Frontal cortex (tissue), 4 donors: ENCODE data around the gene FAM111A. TPM values are rescaled to one million over a fixed set of nuclear protein-coding genes. Genes with fewer than 3 reads are reported as not detected.
A peak's percentile ranks its signal among the peaks of the same experiment; 100 is the strongest.

ENCODE experiments used
- DNase-seq, 2 donors: peaks; one replicate each; pipeline ENCODE4 v3.0.0; 2012; ENCODE audit warnings: low spot score in 2 of 2
- FAIRE-seq: peaks from 2 replicates; lab custom pipeline; 2012; peaks lifted over from hg19 to GRCh38; lab: Jason Lieb, UNC
- total RNA-seq: library from RNA; depleted of rRNA; stranded (reverse); fragments of >200 nt; gene quantifications from one replicate; pipeline ENCODE4 v1.2.3, GENCODE V29; 2014
- donor health status: control.
- donor health status: control.
- donor health status: control.

FAM111A gene
- total RNA-seq, 1 donor from 2014 or later: 7.3 TPM

DNA sequence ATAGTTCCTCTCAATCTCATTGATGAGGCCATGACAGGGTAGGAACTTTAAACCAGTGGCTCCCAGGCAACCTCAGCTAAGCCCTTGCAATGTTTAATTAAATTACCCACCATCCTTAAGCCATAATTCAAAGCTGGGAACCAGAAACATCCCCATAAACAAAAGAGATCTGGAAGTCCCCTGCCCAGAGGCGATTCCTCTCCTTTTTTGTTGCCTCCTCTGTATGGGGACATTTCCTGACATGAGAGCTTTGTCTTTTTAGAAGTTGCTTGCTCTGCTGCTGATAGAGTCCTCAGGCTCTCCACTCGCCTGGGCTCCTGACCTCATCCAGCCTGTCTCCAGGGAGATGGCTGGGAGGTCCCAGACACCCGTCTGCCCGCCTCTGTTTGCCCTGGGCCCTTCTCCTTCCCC, 32.4 kb downstream of the FAM111A start:
- FAIRE-seq (no peak), DNase-seq (no peak)

DNA sequence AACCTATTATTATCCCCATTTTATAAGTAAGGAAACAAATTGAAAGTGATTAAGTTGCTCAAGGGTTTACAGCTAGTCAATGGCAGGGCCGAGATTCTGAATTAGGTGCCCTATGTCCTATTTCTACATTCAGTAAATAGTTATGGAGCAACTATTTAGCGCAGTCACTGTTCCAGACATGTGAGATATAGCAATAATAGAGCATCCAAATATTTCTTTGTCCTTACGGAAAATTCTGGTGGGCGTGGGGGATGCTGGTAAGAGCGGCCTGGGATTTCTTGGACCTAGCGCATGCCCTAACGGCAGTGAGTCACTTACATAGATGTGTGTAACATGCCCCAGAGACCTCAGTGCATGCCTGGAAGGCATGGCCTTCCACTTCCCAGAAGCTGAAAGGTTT, 33.7 kb downstream of the FAM111A start:
- FAIRE-seq (no peak), DNase-seq (no peak)

DNA sequence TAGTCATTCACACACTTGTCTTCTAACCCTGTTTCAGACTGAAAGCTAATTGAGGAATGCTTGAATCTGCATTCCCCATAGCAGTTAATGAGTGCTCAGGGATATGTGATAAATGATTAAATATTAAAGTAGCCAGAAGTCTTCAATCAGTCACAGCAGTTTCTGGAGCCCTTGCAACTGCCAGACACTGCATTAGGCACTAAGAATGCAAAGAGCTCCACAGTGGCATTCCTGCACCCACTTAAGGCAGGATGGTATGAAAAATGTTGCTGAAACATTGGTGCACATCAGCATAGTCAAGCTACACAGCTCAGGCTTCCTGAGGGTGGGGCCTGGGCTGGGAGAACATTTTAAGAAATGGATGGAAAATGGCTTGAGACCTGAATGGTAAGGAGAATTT, 35.7 kb downstream of the FAM111A start:
- DNase-seq: no peak

DNA sequence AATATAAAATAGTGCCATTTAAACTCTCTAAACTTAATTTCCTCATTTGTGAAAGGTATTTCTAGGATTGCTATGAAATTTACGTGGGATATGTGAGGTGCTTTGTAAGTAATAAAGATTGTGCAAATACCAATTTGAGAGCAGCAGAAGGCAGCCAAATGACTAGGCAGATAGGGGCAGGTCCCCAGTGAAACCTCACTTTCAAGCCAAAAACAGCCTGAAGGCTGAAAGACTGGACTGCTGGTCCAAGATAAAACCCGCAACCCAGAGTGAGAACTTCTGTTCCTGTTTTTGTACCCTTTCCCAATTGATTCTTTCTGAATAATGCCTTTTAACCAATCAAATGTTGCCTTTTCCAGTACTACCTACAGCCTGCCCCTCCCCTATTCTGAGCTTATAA, 36.5 kb downstream of the FAM111A start:
- no peak for FAIRE-seq
- DNase-seq: no peak

More for the DNA sequence above, 35.7 kb downstream of the FAM111A start:
- no peak for FAIRE-seq

DNA sequence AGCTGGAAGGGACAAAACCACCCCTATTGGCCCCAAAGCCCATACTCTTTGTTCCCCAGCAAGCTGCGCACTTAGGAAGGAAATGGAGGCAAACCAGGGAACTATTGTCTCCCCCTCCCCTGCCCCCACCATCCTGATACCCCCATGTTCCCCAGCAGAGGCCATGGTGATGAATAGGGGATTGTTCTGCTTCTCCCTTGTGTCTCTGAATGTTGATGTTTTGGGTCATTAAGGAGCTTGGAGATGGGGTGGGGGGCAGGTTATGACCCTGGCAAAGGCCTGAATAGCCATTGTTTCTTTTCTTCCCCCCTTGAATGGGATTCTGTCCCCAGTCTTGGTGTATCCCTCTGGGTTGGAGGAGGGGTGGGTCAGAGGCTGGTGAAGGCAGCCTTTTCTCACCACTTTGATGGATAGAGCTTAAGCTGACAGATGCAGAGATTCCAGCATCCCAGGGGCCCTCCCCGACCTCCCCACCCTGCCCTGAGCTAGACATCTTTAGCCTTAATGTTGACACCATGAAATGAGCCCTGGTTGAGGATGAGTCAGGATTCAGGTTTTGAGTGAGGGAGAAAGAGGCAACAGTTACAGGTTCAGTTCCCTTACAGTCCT, 37.6 kb downstream of the FAM111A start:
- DNase-seq (peak in 1 of 2 donors; percentile 38), FAIRE-seq (no peak)

DNA sequence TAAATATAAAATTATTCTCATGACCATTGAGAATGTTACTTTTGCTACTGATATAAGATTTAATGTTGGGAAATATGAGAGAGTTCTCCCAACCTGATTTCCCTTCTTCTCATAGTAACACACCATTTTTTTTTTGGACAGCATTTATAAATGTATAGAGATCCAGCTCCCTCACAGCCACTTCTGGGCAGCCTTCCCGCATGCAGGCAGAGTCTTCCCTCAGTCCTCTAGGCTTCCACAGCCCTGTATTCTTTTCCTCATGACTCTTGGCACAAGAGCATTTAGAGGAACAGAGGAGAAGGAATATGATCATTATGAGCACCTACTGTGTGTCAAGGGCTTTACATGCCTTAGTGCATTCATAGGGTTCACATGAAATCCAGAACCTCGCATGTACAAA, 38.3 kb downstream of the FAM111A start:
- DNase-seq (no peak), FAIRE-seq (no peak)

DNA sequence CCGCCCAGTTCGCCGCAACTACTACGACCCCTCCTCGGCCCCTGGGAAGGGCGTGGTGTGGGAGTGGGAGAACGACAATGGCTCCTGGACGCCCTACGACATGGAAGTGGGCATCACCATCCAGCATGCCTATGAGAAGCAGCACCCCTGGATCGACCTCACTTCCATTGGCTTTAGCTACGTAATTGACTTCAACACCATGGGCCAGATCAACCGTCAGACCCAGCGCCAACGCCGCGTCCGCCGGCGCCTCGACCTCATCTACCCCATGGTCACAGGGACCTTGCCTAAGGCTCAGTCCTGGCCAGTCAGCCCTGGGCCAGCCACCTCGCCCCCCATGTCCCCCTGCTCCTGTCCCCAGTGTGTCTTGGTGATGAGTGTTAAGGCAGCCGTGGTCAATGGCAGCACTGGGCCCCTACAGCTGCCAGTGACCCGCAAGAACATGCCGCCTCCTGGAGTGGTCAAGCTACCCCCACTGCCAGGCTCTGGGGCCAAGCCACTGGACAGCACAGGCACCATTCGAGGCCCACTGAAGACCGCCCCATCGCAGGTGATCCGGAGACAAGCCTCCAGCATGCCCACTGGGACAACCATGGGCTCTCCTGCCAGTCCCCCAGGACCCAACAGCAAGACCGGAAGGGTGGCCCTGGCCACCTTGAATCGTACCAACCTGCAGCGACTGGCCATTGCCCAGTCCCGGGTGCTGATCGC, 39.2 kb downstream of the FAM111A start:
- DNase-seq (no peak), FAIRE-seq (no peak)

DNA sequence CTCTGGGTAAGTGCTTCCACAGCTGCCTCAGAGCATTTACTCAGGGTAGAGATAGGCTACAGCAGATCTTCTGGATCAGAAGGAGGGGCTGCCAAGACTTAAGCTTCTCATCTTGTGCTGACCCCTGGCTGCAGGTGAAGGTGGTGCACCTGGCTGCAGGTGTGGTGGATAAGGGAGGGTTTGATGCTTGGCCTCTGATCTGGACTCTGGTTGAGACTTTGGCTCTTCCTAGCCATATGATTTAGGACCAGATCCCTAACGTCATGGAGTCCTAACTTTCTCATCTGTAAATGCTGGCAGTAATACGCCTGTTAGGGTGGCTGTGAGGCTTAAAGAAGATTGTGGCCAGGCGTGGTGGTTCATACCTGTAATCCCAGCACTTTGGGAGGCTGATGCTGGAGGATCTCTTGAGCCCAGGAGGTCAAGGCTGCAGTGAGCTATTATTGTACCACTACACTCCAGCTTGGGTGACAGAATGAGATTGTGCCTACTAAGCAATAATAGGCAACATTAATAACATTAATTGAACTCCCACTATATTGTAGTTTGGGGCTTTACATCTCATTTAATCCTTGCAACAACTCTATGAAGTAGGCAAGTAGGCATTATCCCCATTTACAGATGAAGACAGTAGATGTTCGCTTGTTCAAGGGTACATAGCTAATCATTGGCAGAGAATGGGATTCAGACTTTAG, 39.9 kb downstream of the FAM111A start:
- DNase-seq: no peak
- no peak for FAIRE-seq

DNA sequence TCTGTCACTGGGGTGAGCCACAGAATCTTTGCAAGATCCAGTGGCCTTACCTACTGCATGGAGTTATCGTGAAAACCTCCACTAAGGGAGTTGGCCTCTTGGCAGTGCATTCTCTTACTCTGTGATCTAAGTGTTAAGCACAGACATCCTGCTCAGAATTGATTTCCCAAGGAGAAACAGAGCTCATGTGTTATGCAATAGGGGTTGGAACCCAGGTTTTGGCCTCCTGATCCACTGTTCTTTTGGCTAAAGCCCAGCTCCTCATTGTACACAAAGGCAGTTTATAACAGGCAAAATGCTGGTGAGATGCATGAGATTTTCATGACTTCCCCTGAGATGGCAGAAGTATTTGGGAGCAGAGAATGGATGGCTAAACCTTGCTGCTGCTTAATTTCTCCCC, 41.1 kb downstream of the FAM111A start:
- DNase-seq (no peak), FAIRE-seq (no peak)

DNA sequence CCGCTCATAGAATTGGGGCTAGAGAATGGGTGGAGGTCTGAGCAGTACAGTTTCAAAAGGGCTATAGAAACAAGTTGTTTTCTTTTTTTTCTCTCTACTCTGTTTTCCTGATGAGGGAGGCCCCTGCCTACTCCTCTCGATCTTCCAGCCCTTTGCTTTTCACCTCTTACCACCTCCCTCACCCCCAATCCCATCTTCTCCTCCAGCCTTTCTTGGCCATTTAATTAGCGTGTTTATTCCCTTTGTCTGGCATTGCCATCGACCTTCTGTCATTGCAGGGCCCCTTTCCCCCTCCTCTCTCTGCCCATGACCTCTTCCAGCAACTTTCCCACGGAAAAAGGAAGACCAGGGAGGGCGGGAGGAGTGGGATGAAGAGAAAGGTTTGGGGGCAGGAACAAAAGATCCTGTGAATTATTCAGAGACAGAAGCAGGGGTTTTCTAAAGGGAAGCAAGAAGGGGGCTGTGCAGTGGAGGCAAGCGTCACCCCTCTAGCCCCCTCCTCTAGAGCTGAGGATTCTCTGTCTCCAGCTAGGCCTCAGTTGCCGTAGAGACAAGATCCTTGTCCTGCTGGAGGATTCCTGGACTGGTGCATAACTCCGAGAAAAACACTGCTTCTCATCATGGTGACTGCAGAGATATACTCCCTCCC, 42.2 kb downstream of the FAM111A start:
- FAIRE-seq: no peak
- no peak for DNase-seq

DNA sequence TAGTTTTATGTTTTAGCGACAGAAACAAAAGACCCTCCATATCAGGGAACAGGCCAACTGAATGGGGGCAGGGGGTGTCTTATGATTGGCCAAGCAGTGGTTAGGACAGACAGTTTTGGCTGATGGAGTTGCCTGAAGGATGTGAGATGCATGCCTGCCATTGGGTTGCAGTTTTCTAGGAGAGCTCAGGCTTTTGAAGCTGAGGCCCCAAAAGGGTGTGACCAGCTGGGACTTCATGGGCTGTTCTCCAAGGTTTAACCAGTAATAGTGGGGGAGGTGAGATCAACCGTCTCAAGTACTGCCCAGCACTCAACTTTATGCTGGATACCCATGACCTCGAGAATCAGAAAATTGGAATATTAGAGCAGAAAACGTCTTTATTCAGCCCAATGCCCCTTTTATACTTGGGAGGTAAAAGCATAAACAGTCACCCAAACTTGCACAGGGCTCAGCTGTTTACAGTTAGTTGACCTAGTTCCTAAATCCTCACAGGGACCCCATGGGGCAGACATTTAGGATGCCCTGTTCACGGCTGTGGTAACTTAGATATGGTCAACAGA, 42.8 kb downstream of the FAM111A start:
- DNase-seq (no peak), FAIRE-seq (no peak)

DNA sequence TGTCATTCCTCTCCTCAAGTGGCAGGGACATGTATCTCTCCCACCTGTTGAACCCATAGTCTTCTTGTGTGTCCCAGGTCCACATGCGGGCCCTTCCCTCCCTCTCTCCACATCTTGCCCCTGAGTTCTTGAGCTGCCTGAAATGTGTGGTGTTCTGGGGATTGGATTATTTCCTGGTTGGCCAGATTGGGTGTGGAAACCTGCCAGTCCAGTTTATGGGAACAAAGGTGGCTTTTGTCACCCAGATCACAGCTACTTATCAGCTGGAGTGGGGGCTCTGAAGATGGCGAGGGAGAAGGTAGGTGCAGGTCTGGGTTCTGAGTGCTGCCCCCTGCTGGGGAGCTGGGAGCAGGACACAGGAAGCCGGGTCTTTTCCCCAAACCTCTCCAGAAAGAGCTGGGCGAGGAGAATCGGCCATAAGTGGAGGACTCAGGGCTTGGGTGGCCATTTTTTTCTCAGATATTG, 43.5 kb downstream of the FAM111A start:
- FAIRE-seq (no peak), DNase-seq (no peak)

DNA sequence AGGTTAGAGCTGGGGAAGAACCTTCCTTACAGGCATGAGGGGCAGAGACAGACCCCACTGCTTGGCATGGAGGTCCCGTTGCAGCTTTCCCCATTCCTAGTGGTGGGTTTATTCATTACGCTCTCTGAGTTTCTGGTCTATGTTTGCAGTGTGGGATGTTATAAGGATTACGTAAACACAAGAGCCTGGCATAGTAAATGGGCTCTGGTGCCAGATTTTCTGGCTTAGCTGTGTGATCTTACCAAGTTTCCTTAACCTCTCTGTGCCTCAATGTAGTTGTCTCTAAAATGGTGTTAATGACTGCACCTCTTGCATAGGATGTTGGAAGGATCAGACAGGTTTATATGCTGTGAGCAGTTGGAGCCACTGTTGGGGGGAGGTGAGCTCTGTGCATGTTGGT, 44.4 kb downstream of the FAM111A start:
- no peak for DNase-seq
- FAIRE-seq: no peak

DNA sequence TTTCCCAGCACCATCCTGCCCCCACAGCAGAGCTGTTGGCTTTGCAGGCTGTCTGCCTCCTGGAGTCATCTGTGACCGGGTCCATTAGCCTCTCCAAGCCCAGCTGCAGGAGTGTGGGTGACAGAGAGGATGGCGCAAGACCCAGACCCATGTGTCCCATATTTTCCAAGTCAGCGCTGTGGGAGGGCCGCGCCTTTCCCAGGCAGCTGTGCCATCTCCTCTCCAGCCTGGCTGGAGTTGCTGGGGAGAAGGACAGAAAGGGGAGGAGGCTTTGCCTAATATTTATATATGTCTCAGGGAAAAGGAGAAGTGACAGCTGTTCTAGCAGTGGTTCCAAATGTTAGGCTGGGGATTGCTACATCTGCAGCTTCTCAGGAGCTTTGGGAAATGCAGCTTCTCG, 44.9 kb downstream of the FAM111A start:
- FAIRE-seq (no peak), DNase-seq (no peak)

DNA sequence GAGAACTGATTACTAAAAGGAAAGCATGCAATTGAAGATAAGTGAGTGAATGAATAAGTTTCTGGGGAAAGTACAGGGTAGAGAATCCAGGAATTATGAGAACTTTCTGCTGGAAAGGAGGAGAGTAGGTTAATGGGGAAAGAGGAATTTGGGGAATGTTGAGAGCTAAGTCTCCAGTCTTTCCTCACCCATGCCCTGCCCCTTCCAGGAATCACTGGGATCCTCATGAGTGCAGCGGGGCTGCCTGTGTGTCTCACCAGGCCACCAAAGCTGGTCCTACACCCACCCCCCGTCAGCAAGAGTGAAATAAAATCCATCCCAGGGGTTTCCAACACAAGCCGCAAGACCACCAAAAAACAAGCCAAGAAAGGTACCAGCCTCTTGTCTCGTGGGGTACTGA, 46.3 kb downstream of the FAM111A start:
- DNase-seq (no peak), FAIRE-seq (no peak)

DNA sequence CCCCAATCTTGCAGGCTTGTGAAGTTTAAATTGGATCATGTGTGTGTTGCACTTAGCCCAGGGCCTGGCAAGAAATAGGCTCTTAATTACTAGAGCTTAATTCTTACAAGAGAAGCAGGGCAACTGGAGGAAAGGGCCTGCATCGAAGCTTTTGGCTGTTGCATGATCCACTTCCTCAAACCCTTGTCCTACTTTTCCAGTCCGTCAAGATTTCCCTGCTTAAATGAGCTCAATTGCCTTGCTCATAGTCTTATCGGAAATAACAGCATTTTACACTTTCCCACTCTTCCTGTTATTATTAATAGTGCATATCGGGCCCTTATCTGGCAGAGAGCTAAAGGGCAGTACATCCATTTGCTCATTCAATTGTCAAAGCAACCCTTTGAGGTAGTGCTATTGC, 47.3 kb downstream of the FAM111A start:
- DNase-seq (no peak), FAIRE-seq (no peak)

DNA sequence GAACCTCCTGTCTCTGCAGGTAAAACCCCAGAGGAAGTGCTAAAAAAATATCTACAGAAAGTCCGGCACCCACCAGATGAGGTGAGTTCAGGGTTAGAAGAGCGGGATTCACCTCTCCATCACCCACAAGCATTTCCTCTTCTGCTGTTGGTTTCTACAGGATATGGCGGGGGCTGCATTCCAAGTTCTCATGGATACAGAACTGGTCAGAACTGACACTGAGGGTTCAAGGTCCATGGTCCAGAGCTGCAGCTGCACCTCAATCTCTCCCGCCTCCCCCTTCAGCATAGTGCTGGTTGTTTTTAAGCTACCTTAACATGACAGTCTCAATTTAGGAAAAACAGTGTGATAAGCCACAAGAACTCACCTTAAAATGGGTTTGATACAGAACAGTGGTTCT, 48.4 kb downstream of the FAM111A start:
- DNase-seq (no peak), FAIRE-seq (no peak)

DNA sequence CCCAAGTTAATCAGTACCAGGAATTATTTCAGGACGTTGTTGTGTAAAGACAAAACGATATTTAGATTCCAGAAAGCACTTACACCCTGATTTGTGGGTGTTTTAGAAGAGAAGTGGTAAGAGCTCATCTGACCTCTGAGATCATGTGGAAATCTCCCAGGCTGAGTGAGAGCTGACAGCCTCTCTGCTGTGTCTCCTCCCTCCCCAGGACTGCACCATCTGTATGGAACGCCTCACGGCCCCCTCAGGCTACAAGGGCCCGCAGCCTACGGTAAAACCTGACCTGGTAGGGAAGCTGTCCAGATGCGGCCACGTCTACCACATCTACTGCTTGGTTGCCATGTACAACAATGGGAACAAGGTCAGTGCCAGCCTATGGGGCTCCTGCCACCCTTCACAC, 49.2 kb downstream of the FAM111A start:
- DNase-seq: no peak
- FAIRE-seq: no peak

DNA sequence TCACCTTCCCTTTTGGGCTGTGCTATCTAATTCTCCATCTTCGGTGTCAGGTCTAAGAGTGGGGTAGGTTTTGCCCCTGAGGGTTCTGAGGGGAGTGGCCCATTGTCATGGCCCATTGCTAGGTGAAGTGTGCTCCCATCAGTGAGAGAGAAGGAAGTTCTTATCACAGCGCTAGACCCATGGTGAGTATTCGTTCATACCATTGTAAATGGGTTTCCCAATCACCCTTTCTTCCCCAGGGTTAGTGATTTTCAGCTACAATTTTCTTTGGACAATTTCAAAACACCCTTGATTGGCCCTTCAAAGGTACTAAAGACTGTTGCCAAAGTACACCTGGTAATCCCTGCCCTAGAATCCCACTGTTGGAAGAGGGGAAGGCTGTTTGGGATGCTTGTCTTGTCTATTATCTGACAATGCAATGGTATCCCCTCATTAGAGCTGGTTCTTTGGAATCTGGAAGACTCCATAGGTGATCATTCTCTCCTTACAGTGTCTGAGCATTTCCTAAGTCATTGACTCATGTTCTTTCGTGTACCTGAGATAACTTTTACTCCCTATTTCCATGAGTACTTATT, 49.9 kb downstream of the FAM111A start:
- FAIRE-seq (no peak), DNase-seq (no peak)

DNA sequence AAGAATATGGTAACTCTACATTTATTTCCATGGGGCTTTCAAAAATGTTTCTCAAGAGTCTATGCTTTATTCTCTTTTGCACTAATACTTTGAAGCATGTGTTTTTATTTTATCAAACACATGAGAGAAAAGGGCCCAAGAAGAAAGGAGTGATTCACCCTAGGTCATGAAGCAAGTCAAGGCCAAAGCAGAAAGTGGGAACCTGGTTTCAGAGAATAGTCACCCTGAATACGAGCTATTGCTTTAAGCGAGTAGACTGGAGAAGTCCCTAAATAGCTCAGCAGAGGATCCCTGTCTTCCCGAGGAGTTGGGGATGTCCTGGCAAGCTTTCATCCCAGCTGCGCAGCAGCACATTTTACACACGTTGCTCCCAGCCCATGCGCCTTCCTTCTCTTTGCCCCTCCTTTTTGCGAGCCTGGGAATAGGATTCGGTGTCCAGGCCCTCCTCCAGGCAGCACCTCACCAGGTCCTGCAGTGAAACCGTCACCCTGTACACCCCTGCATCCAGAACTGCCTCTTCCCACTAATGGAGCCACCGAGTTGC, 51.0 kb downstream of the FAM111A start:
- FAIRE-seq: no peak

More for the DNA sequence above, 51.0 kb downstream of the FAM111A start:
- no peak for DNase-seq
